Erythroblast (primary cell): ENCODE data around the gene PDZD7.

Source experiments
- GATA1 ChIP-seq: IDR thresholded peaks from 2 replicates; pipeline ENCODE4 v1.6.1; 2011; ENCODE audit warnings: low read depth, mild to moderate bottlenecking, control low read depth, low read length, moderate library complexity
- POLR2A ChIP-seq: IDR thresholded peaks from 2 replicates; pipeline ENCODE4 v1.6.1; 2011; ENCODE audit warnings: mild to moderate bottlenecking, low read length

DNA sequence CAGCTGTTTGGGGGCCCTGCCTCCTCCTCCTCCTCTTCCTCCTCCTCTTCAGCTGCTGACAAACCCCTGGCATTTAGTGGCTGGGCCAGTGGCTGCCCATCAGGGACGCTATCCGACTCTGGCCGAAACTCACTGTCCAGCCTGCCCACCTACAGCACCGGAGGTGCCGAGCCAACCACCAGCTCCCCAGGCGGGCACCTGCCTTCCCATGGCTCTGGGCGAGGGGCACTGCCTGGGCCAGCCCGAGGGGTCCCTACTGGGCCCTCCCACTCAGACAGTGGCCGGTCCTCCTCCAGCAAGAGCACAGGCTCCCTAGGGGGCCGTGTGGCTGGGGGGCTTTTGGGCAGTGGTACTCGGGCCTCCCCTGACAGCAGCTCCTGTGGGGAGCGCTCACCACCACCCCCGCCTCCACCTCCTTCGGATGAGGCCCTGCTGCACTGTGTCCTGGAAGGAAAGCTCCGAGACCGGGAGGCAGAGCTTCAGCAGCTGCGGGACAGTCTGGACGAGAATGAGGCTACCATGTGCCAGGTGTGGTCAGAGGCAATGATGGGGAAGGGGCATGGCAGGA, 27.2 kb downstream of the PDZD7 start:
- TF ChIP-seq POLR2A (no peak), GATA1 (no peak)
